Activated CD8-positive, alpha-beta memory T cell treated with anti-CD3 and anti-CD28 coated beads, Interleukin-2, amount 50 U/mL, for 4 hours (primary cell): ENCODE results near the gene ZNF365.
"Not testable (repeated sequence)": the region's sequence is repeated elsewhere in the genome, so short reads cannot be mapped to it uniquely, and the experiment has no call there.

Source experiments
- DNase-seq: peaks from one replicate; pipeline ENCODE4 v3.0.0-alpha.2; 2020

Gene ZNF365

DNA sequence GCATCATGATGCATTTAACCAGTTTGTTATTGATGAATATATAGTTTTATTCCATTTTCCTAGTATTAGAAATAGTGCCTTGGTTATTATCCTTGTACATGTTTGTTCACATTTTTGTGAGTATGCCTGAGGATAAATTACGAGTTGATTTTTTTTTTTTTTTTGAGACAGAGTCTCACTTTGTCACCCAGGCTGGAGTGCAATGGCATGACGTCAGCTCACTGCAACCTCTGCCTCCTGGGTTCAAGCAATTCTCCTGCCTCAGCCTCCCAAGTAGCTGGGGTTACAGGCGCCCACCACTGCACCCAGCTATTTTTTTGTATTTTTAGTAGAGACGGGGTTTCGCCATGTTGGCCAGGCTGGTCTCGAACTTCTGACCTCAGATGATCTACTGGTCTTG lies 4.7 kb downstream of the ZNF365 start:
- DNase-seq, result not testable (repeated sequence)

- DNase-seq, result no peak
Measured at GRCh38 chr10:62379394-62379793, 5.2 kb downstream of the ZNF365 start.

DNA sequence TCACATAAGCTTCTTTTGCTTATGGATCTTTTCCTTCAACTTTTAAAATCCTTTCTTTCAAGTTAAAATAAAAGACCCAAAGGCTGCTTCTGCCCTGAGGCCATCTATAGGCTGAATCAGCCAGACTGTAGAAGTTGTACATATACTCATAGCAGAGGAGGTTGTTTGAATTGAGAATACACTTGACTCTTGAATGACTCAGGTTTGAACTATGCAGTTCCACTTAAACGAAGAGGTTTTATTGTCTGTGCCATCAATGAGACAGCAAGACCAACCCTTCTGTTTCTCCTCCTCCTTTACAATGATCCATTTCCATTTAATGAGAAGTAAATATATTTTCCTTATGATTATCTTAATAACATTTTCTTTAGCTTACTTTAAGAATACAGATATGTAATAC lies 5.8 kb downstream of the ZNF365 start:
- DNase-seq, result no peak

DNA sequence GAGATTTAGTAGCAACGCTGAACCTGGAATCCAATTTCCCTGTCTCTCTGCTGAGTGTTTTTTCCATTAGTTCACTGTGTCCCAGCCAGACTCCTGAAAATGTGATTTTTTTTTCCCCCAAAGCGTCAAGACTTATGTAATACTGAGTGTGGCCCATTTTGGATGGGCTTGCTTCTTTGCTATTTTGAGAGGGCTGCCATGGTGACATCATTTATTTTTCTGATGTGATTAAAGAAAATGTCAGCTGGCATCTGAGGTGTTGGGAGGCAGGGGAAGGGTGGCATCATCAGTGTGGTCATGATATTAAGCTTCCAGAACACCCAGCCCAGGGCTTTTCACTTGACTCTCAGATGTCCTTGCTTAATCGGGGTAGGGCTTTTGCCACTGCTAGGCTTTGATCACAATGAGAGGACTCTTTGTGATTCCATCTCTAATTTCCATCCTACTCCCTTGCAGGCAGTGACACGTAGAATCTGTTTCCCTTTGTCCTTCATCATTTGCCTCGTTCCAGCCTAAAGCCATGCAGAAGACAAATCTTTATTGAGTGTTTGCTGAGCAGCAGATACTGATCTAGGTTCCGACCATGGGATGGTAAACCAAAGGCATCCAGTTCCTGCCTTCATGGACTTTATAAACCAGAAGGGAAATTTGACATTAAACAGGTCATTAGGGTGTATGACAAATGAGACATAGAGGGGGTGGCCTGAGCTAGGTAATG lies 7.4 kb downstream of the ZNF365 start:
- no peak for DNase-seq

DNA sequence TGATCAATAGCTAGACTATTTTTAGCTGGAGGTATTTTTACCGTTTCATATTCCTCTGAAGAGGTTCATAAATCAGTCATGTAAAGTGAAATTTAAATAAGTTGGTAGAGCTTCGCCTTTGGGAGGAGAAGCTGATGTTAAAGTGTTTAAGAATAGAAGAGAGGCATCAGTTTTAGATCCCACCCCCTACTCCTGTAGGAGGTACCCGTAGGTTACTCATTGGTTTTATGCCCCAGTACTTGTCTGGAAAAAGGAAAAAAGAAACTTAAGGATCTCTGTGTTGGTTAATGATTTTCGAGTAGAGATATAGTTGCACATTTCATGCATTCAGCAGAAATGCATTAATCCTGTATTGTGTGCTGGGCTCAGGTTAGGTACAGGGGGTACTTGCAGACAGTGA lies 8.7 kb downstream of the ZNF365 start:
- no peak for DNase-seq

GRCh38 chr10:62384057-62384446 lies 9.9 kb downstream of the ZNF365 start:
- DNase-seq, result peak; percentile 25

DNA sequence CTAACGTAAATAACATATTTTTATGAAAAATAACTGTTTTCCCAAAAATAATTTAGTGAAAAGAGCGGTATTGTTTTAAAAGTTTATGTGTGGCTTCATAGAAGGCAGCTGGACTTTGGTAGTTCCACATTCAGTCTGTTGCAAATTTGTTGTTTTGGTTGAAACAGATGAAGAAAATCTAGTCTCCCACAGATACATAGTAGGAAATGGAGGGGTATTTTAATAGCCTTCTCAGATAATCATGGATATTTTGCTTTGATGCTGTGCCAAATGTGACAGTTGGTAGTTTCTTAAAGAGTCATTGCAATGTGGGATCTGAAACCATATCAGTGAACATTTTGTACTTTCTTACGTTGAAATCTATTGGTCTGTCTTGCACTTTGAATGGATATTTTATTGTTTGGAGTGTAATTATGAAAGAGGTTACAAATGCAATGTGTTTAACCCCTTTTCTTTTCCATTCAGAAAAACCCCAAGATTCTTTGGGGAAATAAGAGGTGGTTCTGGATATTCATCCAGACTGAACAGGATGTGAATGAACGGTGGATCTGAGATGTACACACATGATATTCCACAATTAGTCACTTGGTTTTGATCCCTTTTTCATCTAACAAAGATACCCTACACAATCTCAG lies 10.4 kb downstream of the ZNF365 start:
- no peak for DNase-seq

- DNase-seq, result no peak
Measured at GRCh38 chr10:62386356-62387320, 12.5 kb downstream of the ZNF365 start.

GRCh38 chr10:62388328-62388727 lies 14.2 kb downstream of the ZNF365 start:
- no peak for DNase-seq

- DNase-seq, result no peak
Measured at GRCh38 chr10:62390497-62391176, 16.5 kb downstream of the ZNF365 start.

DNA sequence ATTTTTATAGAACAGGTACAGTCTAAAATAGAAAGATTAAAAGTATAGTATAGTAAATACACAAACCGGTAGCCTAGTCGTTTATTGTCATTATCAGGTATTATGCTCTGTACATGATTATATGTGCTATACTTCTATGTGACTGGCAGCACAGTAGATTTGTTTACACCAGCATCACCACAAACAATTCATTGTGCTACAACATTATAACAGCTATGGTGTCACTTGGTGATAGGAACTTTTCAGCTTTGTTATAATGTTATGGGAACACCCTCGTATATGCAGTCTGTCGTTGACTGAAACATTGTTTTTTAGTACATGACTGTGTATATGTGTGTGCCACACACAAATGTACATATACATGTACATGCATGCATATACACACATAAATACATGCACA lies 19.1 kb downstream of the ZNF365 start:
- DNase-seq, result no peak

DNA sequence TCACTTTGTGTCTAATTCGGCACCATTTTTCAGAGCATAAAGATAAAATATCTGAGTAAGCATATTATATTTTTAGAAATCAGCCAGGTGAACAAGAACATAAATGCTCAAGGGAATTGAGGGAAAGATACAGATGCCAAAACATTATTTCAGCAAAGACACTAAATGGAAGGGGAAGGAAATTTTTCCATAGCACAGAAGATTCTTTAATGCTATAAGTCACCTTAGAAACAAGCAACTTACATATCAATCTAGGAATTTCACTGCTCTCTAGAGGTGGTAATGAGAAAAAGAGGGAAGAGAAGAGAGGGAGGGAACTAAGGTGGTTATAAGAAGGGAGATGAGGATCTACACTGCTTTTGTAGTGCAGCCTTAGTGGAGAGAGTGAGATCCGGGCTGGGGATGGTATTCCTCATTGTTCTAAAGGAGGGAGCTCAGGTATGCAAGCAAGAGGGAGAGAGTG lies 20.4 kb downstream of the ZNF365 start:
- no peak for DNase-seq

DNA sequence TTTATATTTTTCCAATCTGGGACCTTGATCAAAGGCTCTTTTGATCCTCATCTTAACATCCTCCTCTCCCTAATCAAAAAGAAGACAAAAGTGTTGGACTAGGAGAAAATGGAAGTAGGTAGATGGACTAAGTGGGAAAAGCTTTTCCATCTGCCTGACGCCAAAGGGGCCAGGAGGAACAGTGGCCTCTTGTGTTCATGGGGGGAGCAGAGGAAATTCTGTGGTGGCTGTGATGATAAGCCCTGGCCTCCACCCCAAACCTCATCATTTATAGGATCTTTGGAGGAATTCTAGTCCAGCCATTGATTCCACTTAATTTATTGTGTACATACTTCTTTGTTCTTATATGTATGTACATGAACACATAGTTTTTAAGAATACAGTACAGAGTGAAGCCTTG lies 21.7 kb downstream of the ZNF365 start:
- no peak for DNase-seq

GRCh38 chr10:62396864-62397263 lies 22.7 kb downstream of the ZNF365 start:
- no peak for DNase-seq

- no peak for DNase-seq
Measured at GRCh38 chr10:62399211-62399610, 25.0 kb downstream of the ZNF365 start.

GRCh38 chr10:62402508-62402907 lies 28.3 kb downstream of the ZNF365 start:
- DNase-seq, result no peak

- DNase-seq, result not testable (repeated sequence)
Measured at GRCh38 chr10:62410528-62410927, 36.4 kb downstream of the ZNF365 start.

DNA sequence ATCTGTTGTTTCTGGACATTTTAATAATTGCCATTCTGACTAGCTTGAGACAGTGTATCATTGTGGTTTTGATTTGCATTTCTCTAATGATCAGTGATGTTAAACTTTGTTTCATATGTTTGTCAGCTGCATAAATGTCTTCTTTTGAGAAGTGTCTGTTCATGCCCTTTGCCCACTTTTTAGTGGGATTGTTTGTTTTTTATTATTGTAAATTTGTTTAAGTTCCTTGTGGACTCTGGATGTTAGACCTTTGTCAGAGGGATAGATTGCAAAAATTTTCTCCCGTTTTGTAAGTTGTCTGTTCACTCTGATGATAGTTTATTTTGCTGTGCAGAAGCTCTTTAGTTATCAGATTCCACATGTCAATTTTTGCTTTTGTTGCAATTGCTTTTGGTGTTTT lies 36.8 kb downstream of the ZNF365 start:
- DNase-seq, result not testable (repeated sequence)

- no peak for DNase-seq
Measured at GRCh38 chr10:62413048-62413447, 38.9 kb downstream of the ZNF365 start.

- DNase-seq, result no peak
Measured at GRCh38 chr10:62413652-62414051, 39.5 kb downstream of the ZNF365 start.

- DNase-seq, result no peak
Measured at GRCh38 chr10:62414359-62414758, 40.2 kb downstream of the ZNF365 start.

GRCh38 chr10:62422068-62422590 lies 48.0 kb downstream of the ZNF365 start:
- DNase-seq, result no peak

DNA sequence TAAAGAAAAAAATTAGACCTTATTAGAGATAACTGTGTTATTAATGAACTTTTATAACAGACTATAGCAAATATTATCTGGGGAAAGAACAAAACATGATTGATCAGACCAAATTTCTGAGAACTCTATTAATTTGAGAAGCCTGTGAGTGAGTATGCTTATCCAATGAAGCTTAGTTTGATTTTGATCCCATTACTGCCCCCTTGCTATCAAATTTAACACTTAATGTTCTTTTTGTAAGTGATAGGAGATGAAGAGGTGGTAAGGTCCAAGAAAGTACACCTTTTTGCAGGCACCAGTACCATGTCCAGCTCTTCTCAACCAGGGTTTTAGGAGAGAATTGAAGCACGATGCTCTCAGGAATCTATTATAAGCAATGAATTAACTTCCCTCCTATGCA lies 49.9 kb downstream of the ZNF365 start:
- DNase-seq, result no peak
